ENCODE data around the gene TICAM2. TPM values are rescaled to one million over a fixed set of nuclear protein-coding genes. Genes with fewer than 3 reads are reported as not detected.

TICAM2 gene
- total and polyA plus RNA-seq, 2 of the 8 experiments (the other 6 are each of a cell fraction or from before 2014, with no cell fraction given): 0.02 TPM; not detected in 1

DNA sequence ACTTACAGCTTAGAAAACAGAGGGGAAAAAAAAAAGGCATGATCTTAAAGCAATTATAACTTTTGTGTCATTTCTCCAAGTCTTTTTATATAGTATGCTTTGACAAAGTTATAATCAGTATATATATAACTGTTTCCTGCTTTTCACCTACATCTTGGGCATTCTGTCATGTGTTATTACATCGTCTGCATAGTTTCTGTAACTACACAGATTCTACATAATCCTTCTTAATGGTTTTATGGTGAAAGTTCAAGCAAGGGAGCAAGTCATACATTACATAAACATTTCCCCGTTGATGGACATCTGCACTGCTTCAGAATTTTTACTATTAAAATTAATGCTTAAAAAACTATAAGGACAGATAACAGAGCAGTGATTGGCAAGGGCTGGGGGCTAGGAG is 69.8 kb downstream of the TICAM2 start:
- H3K4ac ChIP-seq (replicated peaks; ENCODE audit: insufficient read length, low read depth, low read length): no peak overlapping the region
- H3K18ac ChIP-seq (ENCODE audit: extremely low read depth, low read length): no peak overlapping the region
- H4K20me1 ChIP-seq (replicated peaks in 1 of 2; ENCODE audit: control insufficient read depth in 1 of 2, insufficient read depth in 2 of 2, low read length in 2 of 2): peaks cover 0 to 4% of the 10 kb centered on the region in 2 experiments
- no peak overlapping the region for H3K4me2 ChIP-seq (ENCODE audit: insufficient read depth in 1 of 2, low read depth in 2 of 2, low read length in 2 of 2)
- no peak overlapping the region for H4K8ac ChIP-seq (ENCODE audit: extremely low read depth, insufficient read depth, low read length)
- H4K91ac ChIP-seq (replicated peaks; ENCODE audit: insufficient read length, low read length): no peak overlapping the region
- 96% methylated on average over 2 of the region's 2 CpGs; no CpG with 5 or more reads in 1 of the 2 experiments for WGBS, 2 experiments (ENCODE audit: extremely low coverage in 1 of 2, insufficient coverage in 1 of 2, insufficient read length in 1 of 2, insufficient replicate concordance in 2 of 2, low coverage in 1 of 2, low lambda C conversion rate in 2 of 2, missing lambda C conversion rate in 1 of 2)
- no peak overlapping the region for H4K5ac ChIP-seq (ENCODE audit: insufficient read length, low read depth, low read length)
- no peak overlapping the region for H2BK5ac ChIP-seq (ENCODE audit: low read depth, low read length)
- FAIRE-seq (no peak), DNase-seq (ENCODE audit: low read depth in 1 of 2, low spot score in 2 of 2) (no peak)
- TF ChIP-seq BACH1 (IDR thresholded peaks at IDR 0.05; ENCODE audit: low read length): no peak
- TF ChIP-seq, protein P1, sequence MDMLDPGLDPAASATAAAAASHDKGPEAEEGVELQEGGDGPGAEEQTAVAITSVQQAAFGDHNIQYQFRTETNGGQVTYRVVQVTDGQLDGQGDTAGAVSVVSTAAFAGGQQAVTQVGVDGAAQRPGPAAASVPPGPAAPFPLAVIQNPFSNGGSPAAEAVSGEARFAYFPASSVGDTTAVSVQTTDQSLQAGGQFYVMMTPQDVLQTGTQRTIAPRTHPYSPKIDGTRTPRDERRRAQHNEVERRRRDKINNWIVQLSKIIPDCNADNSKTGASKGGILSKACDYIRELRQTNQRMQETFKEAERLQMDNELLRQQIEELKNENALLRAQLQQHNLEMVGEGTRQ (IDR thresholded peaks at IDR 0.05; ENCODE audit: low read length): no peak
- TF ChIP-seq SRF (IDR thresholded peaks at IDR 0.05; ENCODE audit: low read depth, low read length): no peak
- TF ChIP-seq MAX (IDR thresholded peaks at IDR 0.05): no peak
- no peak for TF ChIP-seq NANOG (IDR thresholded peaks at IDR 0.05; ENCODE audit: insufficient read depth, low read depth, low read length, poor library complexity, severe bottlenecking)
- TF ChIP-seq SP2 (IDR thresholded peaks at IDR 0.05; ENCODE audit: low read length): no peak
- no peak for TF ChIP-seq CREB1 (IDR thresholded peaks at IDR 0.05)
- TF ChIP-seq ZNF274 (IDR thresholded peaks at IDR 0.05; ENCODE audit: borderline replicate concordance, extremely low read depth, low read length): no peak
- TF ChIP-seq, protein P2, sequence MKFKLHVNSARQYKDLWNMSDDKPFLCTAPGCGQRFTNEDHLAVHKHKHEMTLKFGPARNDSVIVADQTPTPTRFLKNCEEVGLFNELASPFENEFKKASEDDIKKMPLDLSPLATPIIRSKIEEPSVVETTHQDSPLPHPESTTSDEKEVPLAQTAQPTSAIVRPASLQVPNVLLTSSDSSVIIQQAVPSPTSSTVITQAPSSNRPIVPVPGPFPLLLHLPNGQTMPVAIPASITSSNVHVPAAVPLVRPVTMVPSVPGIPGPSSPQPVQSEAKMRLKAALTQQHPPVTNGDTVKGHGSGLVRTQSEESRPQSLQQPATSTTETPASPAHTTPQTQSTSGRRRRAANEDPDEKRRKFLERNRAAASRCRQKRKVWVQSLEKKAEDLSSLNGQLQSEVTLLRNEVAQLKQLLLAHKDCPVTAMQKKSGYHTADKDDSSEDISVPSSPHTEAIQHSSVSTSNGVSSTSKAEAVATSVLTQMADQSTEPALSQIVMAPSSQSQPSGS (IDR thresholded peaks at IDR 0.05; ENCODE audit: low read length): no peak
- TF ChIP-seq KDM5A (IDR thresholded peaks at IDR 0.05; ENCODE audit: low read length): no peak
- no peak for TF ChIP-seq EP300 (IDR thresholded peaks at IDR 0.05; ENCODE audit: borderline replicate concordance in 1 of 2, low read depth in 2 of 2, low read length in 2 of 2)
- TF ChIP-seq YY1 (IDR thresholded peaks at IDR 0.05; ENCODE audit: low read depth, low read length): no peak
- H2BK20ac ChIP-seq (ENCODE audit: low read length): no peak overlapping the region
- no peak overlapping the region for H3K56ac ChIP-seq (replicated peaks; ENCODE audit: insufficient read length, low read depth, low read length)
- POLR2A ChIA-PET (ENCODE audit: partially characterized antibody): no interaction called here
- no peak overlapping the region for H2BK12ac ChIP-seq (ENCODE audit: low read depth, low read length)
- H3K27ac ChIP-seq (ENCODE audit: low read depth, low read length): no peak overlapping the region
- peaks cover 0 to 5% (median 0%) of the 10 kb centered on the region in 4 experiments; a peak in 1 of 7 replicates for H3K4me1 ChIP-seq (replicated peaks in 1 of 4; ENCODE audit: control insufficient read depth in 3 of 4, insufficient read depth in 4 of 4, low read length in 3 of 4)
- H3K9ac ChIP-seq (replicated peaks in 1 of 4; ENCODE audit: extremely low read depth in 1 of 4, low read depth in 3 of 4, low read length in 3 of 4): no peak overlapping the region
- no peaks in the 10 kb centered on the region for H3K9me3 ChIP-seq (ENCODE audit: insufficient read depth in 2 of 2, low read depth in 1 of 2, low read length in 1 of 2)
- H3K14ac ChIP-seq (ENCODE audit: insufficient read length): no peak overlapping the region
- no peaks in the 10 kb centered on the region for H3K23me2 ChIP-seq (ENCODE audit: low read depth, low read length)
- H2AK5ac ChIP-seq (ENCODE audit: low read depth, low read length): no peak overlapping the region
- no peak overlapping the region for H3K23ac ChIP-seq (ENCODE audit: insufficient read length)
- no peaks in the 10 kb centered on the region for H3K27me3 ChIP-seq (replicated peaks in 1 of 4; ENCODE audit: control insufficient read depth in 3 of 4, extremely low read depth in 1 of 4, insufficient read depth in 3 of 4, low read length in 3 of 4)
- H2AFZ ChIP-seq (ENCODE audit: low read length): no peak overlapping the region
- H2BK15ac ChIP-seq (ENCODE audit: low read length): no peak overlapping the region
- no peaks in the 10 kb centered on the region for H3K79me1 ChIP-seq (ENCODE audit: low read depth, low read length)
- H3K79me2 ChIP-seq (ENCODE audit: control insufficient read depth in 1 of 2, insufficient read depth in 2 of 2, low read length in 2 of 2): peaks cover 3 to 100% of the 10 kb centered on the region in 2 experiments; a peak in 3 of 4 replicates
- CTCF ChIA-PET (ENCODE audit: partially characterized antibody): no interaction called here
- H2BK120ac ChIP-seq (replicated peaks; ENCODE audit: low read depth, low read length): no peak overlapping the region
- H3K4me3 ChIP-seq (ENCODE audit: extremely low read depth in 1 of 4, insufficient read depth in 2 of 4, low read depth in 3 of 4, low read length in 4 of 4): no peak overlapping the region
- peaks cover 0 to 15% (median 3%) of the 10 kb centered on the region in 4 experiments; a peak in 4 of 8 replicates for H3K36me3 ChIP-seq (ENCODE audit: control insufficient read depth in 2 of 4, insufficient read depth in 4 of 4, low read length in 3 of 4)

All from H1 (cell line).